SK-N-SH treated with all-trans-retinoic acid at 6 μM for 48 hours (cell line): ENCODE measurements around the gene MCM8.

Experiments used
- BACH2 ChIP-seq: fragments of 250-450 bp; sonication (Bioruptor Pico); IDR thresholded peaks from 2 replicates; pipeline ENCODE4 v1.9.0; 2021; ENCODE audit warnings: mild to moderate bottlenecking, borderline replicate concordance
- CREB5 ChIP-seq: fragments of 250-450 bp; sonication (Bioruptor Pico); IDR thresholded peaks from 2 replicates; pipeline ENCODE4 v1.5.1; 2020; ENCODE audit warnings: low read depth, mild to moderate bottlenecking, moderate library complexity
- CSDC2 ChIP-seq: fragments of 250-450 bp; sonication (Bioruptor Pico); IDR thresholded peaks from 2 replicates; pipeline ENCODE4 v1.5.0; 2020; ENCODE audit warnings: mild to moderate bottlenecking, moderate library complexity
- CSRNP3 ChIP-seq: fragments of 250-450 bp; sonication (Bioruptor Pico); IDR thresholded peaks from 2 replicates; pipeline ENCODE4 v1.5.1; 2021; ENCODE audit warnings: mild to moderate bottlenecking, moderate library complexity
- GLIS3 ChIP-seq: fragments of 250-450 bp; sonication (Bioruptor Pico); IDR thresholded peaks from 2 replicates; pipeline ENCODE4 v1.5.0; 2020; ENCODE audit warnings: mild to moderate bottlenecking, moderate library complexity
- PATZ1 ChIP-seq: fragments of 250-450 bp; sonication (Bioruptor Pico); IDR thresholded peaks from 2 replicates; pipeline ENCODE4 v1.8.0; 2020; ENCODE audit warnings: mild to moderate bottlenecking, moderate library complexity, borderline replicate concordance
- POU6F1 ChIP-seq: fragments of 250-450 bp; sonication (Bioruptor Pico); IDR thresholded peaks from 2 replicates; pipeline ENCODE4 v1.8.0; 2021; ENCODE audit warnings: low read depth, mild to moderate bottlenecking, moderate library complexity, borderline replicate concordance
- PPARA ChIP-seq: fragments of 250-450 bp; sonication (Bioruptor Pico); IDR thresholded peaks from 2 replicates; pipeline ENCODE4 v1.5.0; 2020; ENCODE audit warnings: mild to moderate bottlenecking, borderline replicate concordance
- RARB ChIP-seq: fragments of 250-450 bp; sonication (Bioruptor Pico); IDR thresholded peaks from 2 replicates; pipeline ENCODE4 v1.8.0; 2021; ENCODE audit warnings: mild to moderate bottlenecking, moderate library complexity
- SNAI2 ChIP-seq: fragments of 250-450 bp; sonication (Bioruptor Pico); IDR thresholded peaks from 2 replicates; pipeline ENCODE4 v1.5.0; 2020; ENCODE audit warnings: mild to moderate bottlenecking, moderate library complexity
- TCF4 ChIP-seq: fragments of 250-450 bp; sonication (Bioruptor Pico); IDR thresholded peaks from 2 replicates; pipeline ENCODE4 v1.8.0; 2021; ENCODE audit warnings: mild to moderate bottlenecking, moderate library complexity, borderline replicate concordance
- ZC3H10 ChIP-seq: fragments of 250-450 bp; sonication (Bioruptor Pico); IDR thresholded peaks from 2 replicates; pipeline ENCODE4 v1.5.1; 2021; ENCODE audit warnings: mild to moderate bottlenecking, moderate library complexity
- ZFP3 ChIP-seq: fragments of 250-450 bp; sonication (Bioruptor Pico); IDR thresholded peaks from 2 replicates; pipeline ENCODE4 v1.5.0; 2020; ENCODE audit warnings: mild to moderate bottlenecking, moderate library complexity
- ZFP30 ChIP-seq: fragments of 450-650 bp; formaldehyde crosslinking; IDR thresholded peaks from 2 replicates; pipeline ENCODE4 v1.5.0; 2022; ENCODE audit warnings: mild to moderate bottlenecking, moderate library complexity

GRCh38 chr20:5919626-5920544, 30.6 kb upstream of the MCM8 start:
- no peak for TF ChIP-seq ZFP30 (CRISPR knock-in tag)
- TF ChIP-seq SNAI2 (CRISPR knock-in tag), result no peak
- no peak for TF ChIP-seq PATZ1 (CRISPR knock-in tag)
- no peak for TF ChIP-seq ZFP3 (CRISPR knock-in tag)
- TF ChIP-seq ZC3H10 (CRISPR knock-in tag), result no peak
- no peak for TF ChIP-seq POU6F1 (CRISPR knock-in tag)
- no peak for TF ChIP-seq GLIS3
- TF ChIP-seq CSDC2 (CRISPR knock-in tag), result no peak
- TF ChIP-seq PPARA (CRISPR knock-in tag), result no peak
- TF ChIP-seq CSRNP3 (CRISPR knock-in tag), result no peak
- no peak for TF ChIP-seq CREB5 (CRISPR knock-in tag)
- no peak for TF ChIP-seq BACH2
- no peak for TF ChIP-seq TCF4
- TF ChIP-seq RARB (CRISPR knock-in tag), result no peak
